ENCODE data around the gene HSPA1A. TPM values are rescaled to one million over a fixed set of nuclear protein-coding genes. Genes with fewer than 3 reads are reported as not detected.

Gene HSPA1A
- total and polyA plus RNA-seq, 7 experiments from 2014 or later = 6.7 to 125 (median 30.3) TPM

DNA sequence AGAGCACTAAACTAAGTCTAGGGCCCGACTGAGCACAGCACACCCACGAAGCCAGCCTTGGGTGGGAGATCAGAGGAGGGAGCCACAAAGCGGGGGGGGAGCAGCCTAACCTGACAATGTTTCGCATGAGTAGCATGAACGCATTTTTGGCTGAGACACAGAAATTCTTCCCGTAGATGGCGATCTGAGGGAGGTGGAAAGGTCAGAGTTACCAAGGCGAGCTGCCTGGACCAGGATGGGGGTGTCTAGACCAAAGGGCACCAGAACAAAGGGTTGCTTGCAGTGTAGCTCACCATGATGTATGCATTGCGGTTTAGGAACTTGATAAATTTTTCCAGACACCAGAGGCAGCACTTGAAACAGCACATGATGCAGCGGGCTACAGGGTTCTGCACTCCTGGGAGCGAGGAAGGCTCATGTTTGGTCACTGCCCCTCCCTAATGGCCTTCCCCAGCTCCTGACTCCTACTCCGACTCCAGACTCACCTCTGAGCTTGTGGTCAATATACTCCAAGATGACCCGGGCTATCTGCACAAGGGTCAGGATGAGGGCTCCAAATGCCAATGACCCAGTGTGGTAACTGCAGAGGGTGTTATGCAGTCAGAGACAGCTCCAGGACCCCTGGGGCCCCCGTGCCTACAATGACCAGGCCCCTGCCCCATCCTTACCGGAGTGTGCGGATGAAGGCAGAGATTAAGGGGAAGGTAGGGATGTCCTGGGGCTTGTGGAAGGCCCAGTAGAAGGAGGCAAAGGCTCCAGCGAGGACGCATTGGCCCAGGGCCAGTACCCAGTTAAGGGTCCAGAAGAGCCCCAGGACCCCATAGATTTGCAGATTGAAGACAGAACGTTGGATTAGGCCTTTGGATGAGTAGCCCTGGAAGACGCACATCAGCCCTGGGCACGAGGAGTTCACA, 50.1 kb downstream of the HSPA1A start:
- no peak for ATAC-seq
- Mint-ChIP-seq H3K4me3 (peak overlapping the region in 1 of 10 donors; percentile 90), H3K9me3 (peaks cover 0 to 4% (median 0%) of the 10 kb centered on the region in 11 donors), H3K27ac (peak overlapping the region in 2 of 9 donors; percentile 9 to 31), H3K27me3 (peaks cover 0 to 2% (median 0%) of the 10 kb centered on the region in 5 donors), H3K4me1 (peaks cover 14 to 29% (median 20%) of the 10 kb centered on the region in 7 donors), H3K36me3 (peaks cover 0 to 2% (median 0%) of the 10 kb centered on the region in 5 donors)
- intact Hi-C loops (cut with micrococcal nuclease) = loop anchor here (10.0 kb wide), 2 partner anchors 109 to 371 kb away; partner anchors contain the start of genes DXO (in 1 of the 2) and MICB (in 1 of the 2)
- no peaks in the 10 kb centered on the region for H3K9me3 ChIP-seq (ENCODE audit: control insufficient read depth in 2 of 3, low read length in 3 of 3)
- ChIA-PET CTCF (interaction anchor here (0.6 kb wide), 1 partner anchor 736 kb away, joined by 5 read pairs; no protein-coding TSS in a partner anchor), POLR2A (interaction anchor here (0.5 kb wide), 1 partner anchor 154 kb away, joined by 3 read pairs; no protein-coding TSS in a partner anchor)
- no peak for DNase-seq
- H3K4me3 ChIP-seq (ENCODE audit: low read length) = no peak overlapping the region
- H3K27me3 ChIP-seq (ENCODE audit: control insufficient read depth in 2 of 2, insufficient read depth in 2 of 2, low read length in 2 of 2) = no peaks in the 10 kb centered on the region
- peaks cover 0 to 9% (median 0%) of the 10 kb centered on the region in 3 experiments for H3K36me3 ChIP-seq (ENCODE audit: control insufficient read depth in 2 of 3, insufficient read depth in 3 of 3, low read length in 3 of 3)
- H3K27ac ChIP-seq (ENCODE audit: low read depth, low read length) = no peak overlapping the region
- peaks cover 8 to 15% of the 10 kb centered on the region in 2 donors for H3K4me1 ChIP-seq (ENCODE audit: control insufficient read depth in 2 of 2, insufficient read depth in 2 of 2, low read length in 2 of 2)

Other genes starting within 250 kb of the HSPA1A start
Only the 30 nearest of the 40 such genes appear.
- gene BAG6, start 162.9 kb upstream of the HSPA1A start, total RNA-seq = 100 to 1,000 TPM; 260 to 321 (median 280) TPM
- gene BAG6, start 162.9 kb upstream of the HSPA1A start, polyA plus RNA-seq = 10 to 100 TPM; 14.4 to 24.3 TPM
- gene APOM, start 159.6 kb upstream of the HSPA1A start, total RNA-seq = 1 to 10 TPM in 4 of 5 experiments, under 1 TPM in 1; 0.78 to 4.3 (median 2.8) TPM
- 1 to 10 TPM; 3.8 to 5.0 TPM for gene APOM, start 159.6 kb upstream of the HSPA1A start, polyA plus RNA-seq
- gene C6orf47, start 154.8 kb upstream of the HSPA1A start, total RNA-seq = 10 to 100 TPM; 14.0 to 32.8 (median 23.2) TPM
- 10 to 100 TPM; 22.3 to 33.7 TPM for gene C6orf47, start 154.8 kb upstream of the HSPA1A start, polyA plus RNA-seq
- 10 to 100 TPM; 12.8 to 35.1 (median 28.9) TPM for gene GPANK1, start 150.5 kb upstream of the HSPA1A start, total RNA-seq
- gene GPANK1, start 150.5 kb upstream of the HSPA1A start, polyA plus RNA-seq = 10 to 100 TPM; 24.0 to 27.2 TPM
- 100 to 1,000 TPM; 101 to 215 (median 133) TPM for gene CSNK2B, start 149.5 kb upstream of the HSPA1A start, total RNA-seq
- 100 to 1,000 TPM; 260 to 275 TPM for gene CSNK2B, start 149.5 kb upstream of the HSPA1A start, polyA plus RNA-seq
- gene LY6G5B, start 145.6 kb upstream of the HSPA1A start, total RNA-seq = 10 to 100 TPM; 27.7 to 51.0 (median 42.9) TPM
- gene LY6G5B, start 145.6 kb upstream of the HSPA1A start, polyA plus RNA-seq = not detected
- 1 to 10 TPM; 2.4 to 4.3 (median 3.1) TPM for gene LY6G5C, start 134.5 kb upstream of the HSPA1A start, total RNA-seq
- gene LY6G5C, start 134.5 kb upstream of the HSPA1A start, polyA plus RNA-seq = 10 to 100 TPM in 1 of 2 donors, 1 to 10 TPM in 1; 6.4 to 10.2 TPM
- 10 to 100 TPM; 60.1 to 71.7 (median 65.2) TPM for gene ABHD16A, start 112.2 kb upstream of the HSPA1A start, total RNA-seq
- gene ABHD16A, start 112.2 kb upstream of the HSPA1A start, polyA plus RNA-seq = 10 to 100 TPM; 31.1 to 42.5 TPM
- gene LY6G6F, start 108.7 kb upstream of the HSPA1A start, total RNA-seq = under 1 TPM in 1 of 5 experiments, not detected in 4; 0.56 TPM
- not detected for gene LY6G6F, start 108.7 kb upstream of the HSPA1A start, polyA plus RNA-seq
- not detected for gene LY6G6D, start 100.2 kb upstream of the HSPA1A start, total RNA-seq
- not detected for gene LY6G6D, start 100.2 kb upstream of the HSPA1A start, polyA plus RNA-seq
- 1 to 10 TPM in 1 of 5 experiments, not detected in 4; 1.2 TPM for gene LY6G6C, start 93.8 kb upstream of the HSPA1A start, total RNA-seq
- not detected for gene LY6G6C, start 93.8 kb upstream of the HSPA1A start, polyA plus RNA-seq
- 1 to 10 TPM in 1 of 5 experiments, under 1 TPM in 4; 0.12 to 4.7 (median 0.64) TPM for gene MPIG6B, start 92.2 kb upstream of the HSPA1A start, total RNA-seq
- gene MPIG6B, start 92.2 kb upstream of the HSPA1A start, polyA plus RNA-seq = 1 to 10 TPM in 1 of 2 donors, under 1 TPM in 1; 0.20 to 2.3 TPM
- 10 to 100 TPM in 2 of 5 experiments, 1 to 10 TPM in 3; 4.9 to 31.4 (median 7.1) TPM for gene DDAH2, start 86.2 kb upstream of the HSPA1A start, total RNA-seq
- 10 to 100 TPM; 13.1 to 15.3 TPM for gene DDAH2, start 86.2 kb upstream of the HSPA1A start, polyA plus RNA-seq
- 100 to 1,000 TPM in 2 of 5 experiments, 10 to 100 TPM in 3; 29.3 to 494 (median 58.2) TPM for gene CLIC1, start 79.0 kb upstream of the HSPA1A start, total RNA-seq
- 100 to 1,000 TPM; 102 to 122 TPM for gene CLIC1, start 79.0 kb upstream of the HSPA1A start, polyA plus RNA-seq
- 10 to 100 TPM; 10.3 to 52.2 (median 11.4) TPM for gene MSH5, start 75.5 kb upstream of the HSPA1A start, total RNA-seq
- gene MSH5, start 75.5 kb upstream of the HSPA1A start, polyA plus RNA-seq = 1 to 10 TPM in 1 of 2 donors, under 1 TPM in 1; 0.51 to 2.6 TPM
- gene SAPCD1, start 52.9 kb upstream of the HSPA1A start, total RNA-seq = 10 to 100 TPM in 1 of 5 experiments, 1 to 10 TPM in 4; 2.3 to 11.1 (median 3.3) TPM
- not detected for gene SAPCD1, start 52.9 kb upstream of the HSPA1A start, polyA plus RNA-seq
- 1 to 10 TPM in 3 of 5 experiments, under 1 TPM in 2; 0.53 to 4.5 (median 1.1) TPM for gene VWA7, start 38.2 kb upstream of the HSPA1A start, total RNA-seq
- not detected for gene VWA7, start 38.2 kb upstream of the HSPA1A start, polyA plus RNA-seq
- gene VARS1, start 19.8 kb upstream of the HSPA1A start, total RNA-seq = 10 to 100 TPM; 34.3 to 84.2 (median 53.2) TPM
- gene VARS1, start 19.8 kb upstream of the HSPA1A start, polyA plus RNA-seq = 10 to 100 TPM; 32.2 to 44.8 TPM
- 10 to 100 TPM; 22.9 to 94.5 (median 29.2) TPM for gene LSM2, start 8.6 kb upstream of the HSPA1A start, total RNA-seq
- gene LSM2, start 8.6 kb upstream of the HSPA1A start, polyA plus RNA-seq = 10 to 100 TPM; 58.9 to 67.9 TPM
- 1 to 10 TPM; 3.3 to 5.5 (median 4.7) TPM for gene HSPA1L, start 260 bp upstream of the HSPA1A start, total RNA-seq
- 1 to 10 TPM; 2.3 to 3.6 TPM for gene HSPA1L, start 260 bp upstream of the HSPA1A start, polyA plus RNA-seq
- 10 to 100 TPM in 4 of 5 experiments, 1 to 10 TPM in 1; 8.6 to 68.9 (median 28.9) TPM for gene HSPA1B, start 12.2 kb downstream of the HSPA1A start, total RNA-seq
- gene HSPA1B, start 12.2 kb downstream of the HSPA1A start, polyA plus RNA-seq = 1 to 10 TPM; 2.8 to 3.6 TPM
- gene NEU1, start 47.3 kb downstream of the HSPA1A start, total RNA-seq = 10 to 100 TPM; 18.6 to 35.0 (median 20.1) TPM
- gene NEU1, start 47.3 kb downstream of the HSPA1A start, polyA plus RNA-seq = 10 to 100 TPM; 13.6 to 19.9 TPM
- not detected for gene SLC44A4, start 63.5 kb downstream of the HSPA1A start, total RNA-seq
- gene SLC44A4, start 63.5 kb downstream of the HSPA1A start, polyA plus RNA-seq = not detected
- gene EHMT2, start 82.2 kb downstream of the HSPA1A start, total RNA-seq = 10 to 100 TPM; 50.4 to 94.2 (median 71.6) TPM
- gene EHMT2, start 82.2 kb downstream of the HSPA1A start, polyA plus RNA-seq = 10 to 100 TPM; 37.3 to 66.5 TPM
- 1 to 10 TPM in 4 of 5 experiments, under 1 TPM in 1; 0.77 to 4.5 (median 2.5) TPM for gene ZBTB12, start 86.5 kb downstream of the HSPA1A start, total RNA-seq
- gene ZBTB12, start 86.5 kb downstream of the HSPA1A start, polyA plus RNA-seq = under 1 TPM in 1 of 2 donors, not detected in 1; 0.09 TPM
- 1 to 10 TPM in 4 of 5 experiments, under 1 TPM in 1; 0.89 to 8.2 (median 2.3) TPM for gene C2, start 112.2 kb downstream of the HSPA1A start, total RNA-seq
- gene C2, start 112.2 kb downstream of the HSPA1A start, polyA plus RNA-seq = under 1 TPM in 1 of 2 donors, not detected in 1; 0.10 TPM
- gene CFB, start 130.6 kb downstream of the HSPA1A start, total RNA-seq = 1 to 10 TPM in 2 of 5 experiments, under 1 TPM in 1, not detected in 2; 0.56 to 1.4 (median 1.1) TPM
- gene CFB, start 130.6 kb downstream of the HSPA1A start, polyA plus RNA-seq = 1 to 10 TPM; 1.4 to 1.8 TPM
- 10 to 100 TPM; 47.5 to 71.7 (median 59.1) TPM for gene NELFE, start 143.4 kb downstream of the HSPA1A start, total RNA-seq
- 10 to 100 TPM; 56.5 to 76.6 TPM for gene NELFE, start 143.4 kb downstream of the HSPA1A start, polyA plus RNA-seq
- 100 to 1,000 TPM in 3 of 5 experiments, 10 to 100 TPM in 2; 85.6 to 139 (median 101) TPM for gene SKIC2, start 143.6 kb downstream of the HSPA1A start, total RNA-seq
- 10 to 100 TPM; 20.1 to 23.5 TPM for gene SKIC2, start 143.6 kb downstream of the HSPA1A start, polyA plus RNA-seq
- gene DXO, start 156.6 kb downstream of the HSPA1A start, total RNA-seq = 10 to 100 TPM; 19.3 to 44.3 (median 35.0) TPM
- 10 to 100 TPM; 12.6 to 16.2 TPM for gene DXO, start 156.6 kb downstream of the HSPA1A start, polyA plus RNA-seq